ENCODE results near the gene ING1.
A peak's percentile ranks its signal among the peaks of the same experiment; 100 is the strongest.

DNA sequence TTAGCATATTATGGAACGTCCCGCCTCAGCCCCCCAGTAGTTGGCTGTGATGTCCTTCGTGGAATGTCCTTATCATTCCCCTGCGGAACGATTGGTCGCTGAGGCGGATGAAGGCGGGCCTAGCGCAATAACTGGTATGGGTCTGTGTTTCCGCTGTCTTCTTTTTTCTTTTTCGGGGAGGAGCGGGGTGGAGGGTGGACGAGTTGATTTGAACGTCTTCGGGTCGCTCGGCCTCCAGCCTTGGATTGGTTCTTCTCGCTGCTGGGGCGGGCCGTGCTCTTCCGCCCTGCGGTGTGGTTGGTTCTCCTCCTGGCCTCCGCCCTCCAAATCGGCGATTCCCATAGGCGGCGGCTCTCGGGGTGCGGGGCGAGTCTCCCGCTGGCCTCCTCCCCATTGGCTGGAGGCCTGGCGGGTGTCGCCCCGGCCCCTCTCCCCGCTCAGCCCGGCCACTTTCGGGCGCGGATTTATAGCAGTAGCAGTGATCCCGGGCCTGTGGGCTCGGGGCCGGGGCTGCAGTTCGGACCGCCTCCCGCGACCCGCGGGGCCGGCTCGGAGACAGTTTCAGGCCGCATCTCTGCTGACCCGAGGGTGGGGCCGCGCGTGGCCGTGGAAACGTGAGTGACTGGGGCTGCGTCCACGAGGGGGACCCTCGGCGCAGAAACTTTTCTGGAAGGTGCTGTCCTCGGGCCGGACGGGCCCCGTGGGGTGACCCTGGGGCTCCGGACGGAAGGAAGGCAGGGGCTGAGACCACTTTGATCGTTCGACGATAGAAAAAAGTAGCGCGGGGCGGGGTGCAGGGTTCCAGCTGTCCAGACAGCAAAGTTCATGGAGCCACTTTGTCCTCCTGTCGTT lies 2.1 kb downstream of the ING1 start:
- TF ChIP-seq, protein P1, sequence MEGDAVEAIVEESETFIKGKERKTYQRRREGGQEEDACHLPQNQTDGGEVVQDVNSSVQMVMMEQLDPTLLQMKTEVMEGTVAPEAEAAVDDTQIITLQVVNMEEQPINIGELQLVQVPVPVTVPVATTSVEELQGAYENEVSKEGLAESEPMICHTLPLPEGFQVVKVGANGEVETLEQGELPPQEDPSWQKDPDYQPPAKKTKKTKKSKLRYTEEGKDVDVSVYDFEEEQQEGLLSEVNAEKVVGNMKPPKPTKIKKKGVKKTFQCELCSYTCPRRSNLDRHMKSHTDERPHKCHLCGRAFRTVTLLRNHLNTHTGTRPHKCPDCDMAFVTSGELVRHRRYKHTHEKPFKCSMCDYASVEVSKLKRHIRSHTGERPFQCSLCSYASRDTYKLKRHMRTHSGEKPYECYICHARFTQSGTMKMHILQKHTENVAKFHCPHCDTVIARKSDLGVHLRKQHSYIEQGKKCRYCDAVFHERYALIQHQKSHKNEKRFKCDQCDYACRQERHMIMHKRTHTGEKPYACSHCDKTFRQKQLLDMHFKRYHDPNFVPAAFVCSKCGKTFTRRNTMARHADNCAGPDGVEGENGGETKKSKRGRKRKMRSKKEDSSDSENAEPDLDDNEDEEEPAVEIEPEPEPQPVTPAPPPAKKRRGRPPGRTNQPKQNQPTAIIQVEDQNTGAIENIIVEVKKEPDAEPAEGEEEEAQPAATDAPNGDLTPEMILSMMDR (conservative IDR thresholded peaks at IDR 0.05; ENCODE audit: low read depth, low read length), result peak; percentile 19; the same call in 1 of the 2 replicates
- no peak for TF ChIP-seq EZH2 (IDR thresholded peaks at IDR 0.05; ENCODE audit: low read length, unreplicated experiment)
